PC-9 (cell line): ENCODE measurements around the gene RNF114. TPM values are rescaled to one million over a fixed set of nuclear protein-coding genes. Genes with fewer than 3 reads are reported as not detected.

Experiments used
- BruUV-seq: library from RNA; stranded (reverse); fragments of 400-500 nt; replicated peaks from 2 replicates; lab custom pipeline; 2021; lab: Mats Ljungman, UMichigan
- CTCF ChIA-PET: fragments of 300-600 bp; sonication (Branson Sonifier 250); formaldehyde crosslinking; loops from one replicate; lab custom pipeline; 2022; ENCODE audit warnings: antibody characterized with exemption; lab: Charles Lee
- POLR2A ChIA-PET: fragments of 300-600 bp; sonication (Branson Sonifier 250); formaldehyde crosslinking; loops from one replicate; lab custom pipeline; 2022; ENCODE audit warnings: antibody characterized with exemption; ENCODE audit not compliant: unreplicated experiment; lab: Charles Lee
- DNase-seq, 2 experiments: peaks; one replicate each; pipeline versions ENCODE4 v3.0.0 to v3.0.0-alpha.2; 2015 to 2022; ENCODE audit warnings: mixed read lengths in 1 of 2
- H2AFZ ChIP-seq: fragments of 200-600 bp; sonication (generic); 2 replicates; pipeline ENCODE4 v1.8.1; 2017; ENCODE audit warnings: antibody characterized with exemption
- H3F3A ChIP-seq: fragments of 200-600 bp; sonication (generic); 2 replicates; pipeline ENCODE4 v1.8.1; 2017; ENCODE audit warnings: antibody characterized with exemption, mild to moderate bottlenecking, low read depth; ENCODE audit not compliant: insufficient read depth
- H3K27ac ChIP-seq: fragments of 200-600 bp; sonication (generic); 2 replicates; pipeline ENCODE4 v1.6.1; 2016; ENCODE audit warnings: mixed run types
- H3K27me3 ChIP-seq: fragments of 200-600 bp; sonication (generic); 2 replicates; pipeline ENCODE4 v1.6.1; 2016; ENCODE audit warnings: low read depth, mixed run types; ENCODE audit not compliant: insufficient read depth
- H3K36me3 ChIP-seq: fragments of 200-600 bp; sonication (generic); 2 replicates; pipeline ENCODE4 v1.6.1; 2016; ENCODE audit warnings: low read depth, mixed run types
- H3K4me1 ChIP-seq: fragments of 200-600 bp; sonication (generic); replicated peaks from 2 replicates; pipeline ENCODE4 v1.6.1; 2016; ENCODE audit warnings: mixed run types; ENCODE audit not compliant: insufficient read depth
- H3K4me2 ChIP-seq: fragments of 200-600 bp; sonication (generic); 2 replicates; pipeline ENCODE4 v1.6.1; 2017; ENCODE audit warnings: mixed run types
- H3K4me3 ChIP-seq: fragments of 200-600 bp; sonication (generic); 2 replicates; pipeline ENCODE4 v1.6.1; 2016; ENCODE audit warnings: mixed run types
- H3K79me2 ChIP-seq: fragments of 200-600 bp; sonication (generic); 2 replicates; pipeline ENCODE4 v1.6.1; 2017; ENCODE audit warnings: low read depth, mixed run types
- H3K9me2 ChIP-seq: fragments of 200-600 bp; sonication (generic); 2 replicates; pipeline ENCODE4 v1.8.1; 2017; ENCODE audit warnings: mild to moderate bottlenecking; ENCODE audit not compliant: insufficient read depth
- H3K9me3 ChIP-seq: fragments of 200-600 bp; sonication (generic); 2 replicates; pipeline ENCODE4 v1.8.1; 2016; ENCODE audit warnings: low read depth; ENCODE audit not compliant: insufficient read depth
- H4K20me1 ChIP-seq: fragments of 200-600 bp; sonication (generic); 2 replicates; pipeline ENCODE4 v1.8.1; 2017; ENCODE audit not compliant: insufficient read depth
- CTCF ChIP-seq: fragments of 200-600 bp; sonication (generic); conservative IDR thresholded peaks from 2 replicates; pipeline ENCODE4 v1.6.1; 2017; ENCODE audit warnings: mixed run types, antibody characterized with exemption, mild to moderate bottlenecking, moderate library complexity
- EZH2 ChIP-seq: fragments of 200-600 bp; sonication (generic); IDR thresholded peaks from 2 replicates; pipeline ENCODE4 v1.8.0; 2017; ENCODE audit warnings: antibody characterized with exemption, low read depth
- intact Hi-C: fragments of 100-400 bp; cut with micrococcal nuclease; formaldehyde crosslinking; loops from one replicate; pipeline ENCODE4 v1.10.0; 2022; ENCODE audit not compliant: unreplicated experiment
- total RNA-seq: library from RNA; stranded (reverse); gene quantifications from 2 replicates; pipeline ENCODE4 v1.2.3, GENCODE V29; 2021

RNF114 gene
- total RNA-seq, 1 experiment from 2014 or later = 92.5 TPM

DNA sequence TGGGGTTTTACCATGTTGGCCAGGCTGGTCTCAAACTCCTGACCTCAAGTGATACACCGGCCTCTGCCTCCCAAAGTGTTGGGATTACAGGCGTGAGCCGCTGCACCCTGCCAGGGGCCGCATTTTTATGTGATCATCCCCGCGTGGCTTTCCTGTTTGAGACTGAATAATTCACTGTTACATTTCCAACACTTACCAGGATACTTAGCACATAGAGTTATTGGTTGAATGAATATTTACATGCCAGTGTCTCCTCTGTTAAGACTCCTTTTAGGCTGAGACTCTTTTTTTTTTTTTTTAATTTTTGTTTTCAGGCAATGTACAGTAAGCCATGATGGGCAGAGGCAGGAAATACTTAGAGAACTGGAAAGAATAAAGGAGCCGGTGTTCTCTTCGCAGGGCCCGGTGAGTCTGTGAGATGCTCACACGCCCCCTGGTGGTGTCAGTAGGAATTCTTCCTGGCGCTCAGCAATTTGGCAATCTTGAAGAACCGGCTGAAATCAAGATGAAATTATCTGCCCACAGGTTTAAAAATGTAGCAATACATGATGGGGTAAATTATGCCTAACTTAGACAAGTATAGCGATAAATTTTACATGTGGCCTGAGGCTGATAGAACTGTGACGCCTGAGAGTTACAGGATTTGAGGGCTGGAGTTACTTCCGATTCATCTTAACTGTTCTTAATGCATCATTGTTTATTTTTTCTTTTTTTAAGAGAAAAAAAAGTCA is 7.6 kb upstream of the RNF114 start:
- ChIA-PET POLR2A (no interaction called here), CTCF (interaction anchor here (0.7 kb wide), 2 partner anchors 13 to 56 kb away, joined by 3 read pairs; no protein-coding TSS in a partner anchor)
- DNase-seq = peak; percentile 86 to 89
- no peaks in the 10 kb centered on the region for H3K27me3 ChIP-seq
- H3K27ac ChIP-seq = peak overlapping the region; percentile 53
- intact Hi-C loops = loop anchor here (1.0 to 5.0 kb wide), 6 partner anchors 8 to 596 kb away; partner anchors contain the start of gene RNF114
- H2AFZ ChIP-seq = no peak overlapping the region
- no peaks in the 10 kb centered on the region for H3K9me3 ChIP-seq
- peaks cover 13% of the 10 kb centered on the region; the same call in 1 of the 2 replicates for H3K4me1 ChIP-seq
- H3K4me3 ChIP-seq = no peak overlapping the region
- peak overlapping the region; percentile 54 for H3K4me2 ChIP-seq
- H3F3A ChIP-seq = peaks cover 21% of the 10 kb centered on the region; the same call in 1 of the 2 replicates
- no peaks in the 10 kb centered on the region for H3K79me2 ChIP-seq
- H3K9me2 ChIP-seq = no peaks in the 10 kb centered on the region
- H4K20me1 ChIP-seq = no peaks in the 10 kb centered on the region
- no peaks in the 10 kb centered on the region for H3K36me3 ChIP-seq
- BruUV-seq = no TSS peak
- TF ChIP-seq EZH2 (no peak), CTCF (peak; percentile 98)

- BruUV-seq = no TSS peak
- no peak for DNase-seq
- Histone ChIP-seq H3K27me3 (no peaks in the 10 kb centered on the region), H3K4me2 (peak overlapping the region; percentile 54; the same call in 1 of the 2 replicates), H2AFZ (no peak overlapping the region), H3K9me3 (no peaks in the 10 kb centered on the region), H3K4me3 (no peak overlapping the region), H3K36me3 (no peaks in the 10 kb centered on the region), H4K20me1 (no peaks in the 10 kb centered on the region), H3K4me1 (peaks cover 13% of the 10 kb centered on the region; the same call in 1 of the 2 replicates), H3F3A (peaks cover 25% of the 10 kb centered on the region; the same call in 1 of the 2 replicates), H3K9me2 (no peaks in the 10 kb centered on the region), H3K27ac (peak overlapping the region; percentile 53), H3K79me2 (no peaks in the 10 kb centered on the region)
- intact Hi-C loops = loop anchor here (5.0 kb wide), 2 partner anchors 387 to 597 kb away; no protein-coding TSS in a partner anchor
- ChIA-PET CTCF (no interaction called here), POLR2A (interaction anchor here (0.8 kb wide), 1 partner anchor 36 kb away, joined by 5 read pairs; no protein-coding TSS in a partner anchor)
- no peak for TF ChIP-seq EZH2
- TF ChIP-seq CTCF = no peak
Measured at GRCh38 chr20:49929142-49929494, 7.1 kb upstream of the RNF114 start.

DNA sequence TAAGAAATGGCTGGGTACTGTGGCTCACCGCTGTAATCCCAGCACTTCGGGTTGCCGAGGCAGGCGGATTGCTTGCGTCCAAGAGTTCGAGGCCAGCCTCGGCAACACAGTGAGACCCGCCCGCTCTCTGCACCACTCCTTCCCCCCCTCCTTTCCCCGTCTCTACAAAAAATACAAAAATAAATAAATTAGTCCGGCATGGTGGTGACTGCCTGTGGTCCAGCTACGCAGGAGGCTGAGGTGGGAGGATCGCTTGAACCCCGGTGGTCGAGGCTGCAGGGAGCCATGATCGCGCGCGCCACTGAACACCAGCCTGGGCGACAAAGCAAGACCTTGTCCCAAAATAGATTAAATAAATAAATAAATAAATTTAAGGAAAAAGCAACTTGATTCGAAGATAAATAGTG is 448 bp upstream of the RNF114 start:
- intact Hi-C loops = loop anchor here (1.0 to 2.0 kb wide), 2 partner anchors 7 to 33 kb away; no protein-coding TSS in a partner anchor
- H3K4me2 ChIP-seq = peak overlapping the region; percentile 72
- TF ChIP-seq EZH2 (no peak), CTCF (no peak)
- H3K36me3 ChIP-seq = peaks cover 12% of the 10 kb centered on the region
- peaks cover 32% of the 10 kb centered on the region for H3K4me1 ChIP-seq
- peak overlapping the region; percentile 92; the same call in 1 of the 2 replicates for H3K4me3 ChIP-seq
- BruUV-seq = no TSS peak
- H3K27ac ChIP-seq = no peak overlapping the region
- peaks cover 24% of the 10 kb centered on the region; the same call in 1 of the 2 replicates for H3F3A ChIP-seq
- H3K9me3 ChIP-seq = no peaks in the 10 kb centered on the region
- H2AFZ ChIP-seq = peak overlapping the region; percentile 70
- ChIA-PET POLR2A (interaction anchor here (0.5 to 1.0 kb wide), 5 partner anchors 12 to 671 kb away, joined by 3 to 7 read pairs (median 3); no protein-coding TSS in a partner anchor), CTCF (interaction anchor here (0.6 to 1.1 kb wide), 2 partner anchors 43 to 136 kb away, joined by 3 to 6 read pairs; no protein-coding TSS in a partner anchor)
- peaks cover 32% of the 10 kb centered on the region for H4K20me1 ChIP-seq
- H3K79me2 ChIP-seq = peaks cover 45% of the 10 kb centered on the region
- no peaks in the 10 kb centered on the region for H3K9me2 ChIP-seq
- DNase-seq = no peak
- no peaks in the 10 kb centered on the region for H3K27me3 ChIP-seq
